GM12878 (cell line): Measurements from ENCODE around the gene CLINT1. TPM values are rescaled to one million over a fixed set of nuclear protein-coding genes. Genes with fewer than 3 reads are reported as not detected.

Experiments
- ATAC-seq: fragments of 200-7000 bp; cut with Tn5 transposase; 3 replicates; pipeline ENCODE4 v1.9.1; 2020; ENCODE audit warnings: mild to moderate bottlenecking, moderate library complexity
- BruUV-seq: library from RNA; stranded (reverse); fragments of 400-500 nt; replicated peaks from 2 replicates; lab custom pipeline; 2021; lab: Mats Ljungman, UMichigan
- CTCF ChIA-PET: fragments of 300-600 bp; sonication (Branson Sonifier 250); formaldehyde crosslinking; extraction: SDS; loops from one replicate; lab custom pipeline; 2021; ENCODE audit warnings: inconsistent platforms; lab: Yijun Ruan, JAX
- POLR2A ChIA-PET: fragments of 350-600 bp; formaldehyde crosslinking; extraction: SDS; loops from one replicate; lab custom pipeline; 2021; ENCODE audit warnings: inconsistent platforms; lab: Charles Lee
- RAD21 ChIA-PET: fragments of 300-600 bp; sonication (Branson Sonifier 250); formaldehyde crosslinking; loops from one replicate; lab custom pipeline; 2023; ENCODE audit warnings: antibody characterized with exemption; ENCODE audit not compliant: unreplicated experiment; lab: Charles Lee
- SMC1A ChIA-PET: fragments of 300-600 bp; sonication (Branson Sonifier 250); formaldehyde crosslinking; loops from one replicate; lab custom pipeline; 2023; ENCODE audit not compliant: unreplicated experiment, uncharacterized antibody; lab: Charles Lee
- DNase-seq: peaks from one replicate; pipeline ENCODE4 v3.0.0-alpha.2; 2011; ENCODE audit warnings: low read depth, low spot score
- FAIRE-seq: peaks from 3 replicates; lab custom pipeline; 2011; peaks lifted over from hg19 to GRCh38; lab: Jason Lieb, UNC
- H2AFZ ChIP-seq: 2 replicates; pipeline ENCODE4 v1.6.0; 2011; ENCODE audit warnings: low read depth, low read length, control low read depth; ENCODE audit not compliant: control insufficient read depth
- H3K27ac ChIP-seq: 2 replicates; pipeline ENCODE4 v1.5.1; 2011; ENCODE audit warnings: control low read depth; ENCODE audit not compliant: control insufficient read depth, insufficient read depth
- H3K27me3 ChIP-seq, 2 experiments: replicated peaks in 1 of 2; 2 replicates each; pipeline versions ENCODE4 v1.6.0 to v1.6.1; 2011; ENCODE audit warnings: low read length in 1 of 2; ENCODE audit not compliant: control insufficient read depth in 2 of 2, insufficient read depth in 2 of 2
- H3K36me3 ChIP-seq, 2 experiments: 2 replicates each; pipeline ENCODE4 v1.5.1; 2011; ENCODE audit warnings: low read length in 1 of 2; ENCODE audit not compliant: control insufficient read depth in 2 of 2, insufficient read depth in 2 of 2
- H3K4me1 ChIP-seq: 2 replicates; pipeline ENCODE4 v1.6.1; 2011; ENCODE audit warnings: mild to moderate bottlenecking, low read length, moderate library complexity, mixed read lengths; ENCODE audit not compliant: control insufficient read depth, insufficient read depth
- H3K4me2 ChIP-seq: 2 replicates; pipeline ENCODE4 v1.6.0; 2011; ENCODE audit warnings: control low read depth; ENCODE audit not compliant: control insufficient read depth, insufficient read depth
- H3K4me3 ChIP-seq: fragments of 200-600 bp; sonication (generic); 2 replicates; pipeline ENCODE4 v1.5.1; 2016
- H3K79me2 ChIP-seq: 2 replicates; pipeline ENCODE4 v1.6.0; 2011; ENCODE audit warnings: low read length; ENCODE audit not compliant: control insufficient read depth, insufficient read depth
- H3K9ac ChIP-seq: 2 replicates; pipeline ENCODE4 v1.8.0; 2011; ENCODE audit warnings: low read length, control low read depth, mixed read lengths; ENCODE audit not compliant: control insufficient read depth, insufficient read depth
- H3K9me3 ChIP-seq: replicated peaks from 3 replicates; pipeline ENCODE4 v1.5.1; 2011; ENCODE audit warnings: mild to moderate bottlenecking, low read length; ENCODE audit not compliant: control insufficient read depth, insufficient read depth
- H4K20me1 ChIP-seq: 2 replicates; pipeline ENCODE4 v1.6.0; 2011; ENCODE audit not compliant: control insufficient read depth, insufficient read depth
- BHLHE40 ChIP-seq, 2 experiments: fragments of 450-650 bp in 1 of 2; IDR thresholded peaks; 2 replicates each; pipeline ENCODE4 v1.6.1; 2011 to 2017; ENCODE audit warnings: low read depth in 2 of 2, borderline replicate concordance in 1 of 2, improper control_type of control experiment in 1 of 2, low read length in 1 of 2, mild to moderate bottlenecking in 1 of 2
- EGR1 ChIP-seq, 2 experiments: IDR thresholded peaks; 1 replicate in 1 of 2; 2 replicates in 1 of 2; pipeline ENCODE4 v1.6.1; 2011 to 2012; ENCODE audit warnings: low read depth in 2 of 2, low read length in 2 of 2, borderline replicate concordance in 1 of 2, mild to moderate bottlenecking in 1 of 2, moderate library complexity in 1 of 2
- EZH2 ChIP-seq: IDR thresholded peaks from 2 replicates; pipeline ENCODE4 v1.6.1; 2012; ENCODE audit warnings: low read depth, mild to moderate bottlenecking, control low read depth, inconsistent platforms, low read length, borderline replicate concordance; ENCODE audit not compliant: control insufficient read depth
- GATAD2B ChIP-seq: fragments of 450-650 bp; conservative IDR thresholded peaks from 2 replicates; pipeline ENCODE4 v1.6.1; 2017; ENCODE audit warnings: low read depth, mild to moderate bottlenecking, moderate library complexity
- HCFC1 ChIP-seq: fragments of 150-350 bp; IDR thresholded peaks from 2 replicates; pipeline ENCODE4 v1.6.1; 2014; ENCODE audit warnings: low read length
- ZBED1 ChIP-seq: IDR thresholded peaks from 2 replicates; pipeline ENCODE4 v1.6.1; 2016; ENCODE audit warnings: borderline replicate concordance
- WGBS: methylation state at CpG from one replicate; pipeline ENCODE4 v1.1.6; 2016; ENCODE audit warnings: low lambda C conversion rate; ENCODE audit not compliant: insufficient replicate concordance, insufficient coverage; ENCODE audit errors: missing lambda C conversion rate; 5-methylcytosine and 5-hydroxymethylcytosine counted together
- in situ Hi-C: fragments of 300-500 bp; cut with MboI; formaldehyde crosslinking; loops from 9 replicates; pipeline ENCODE4 v1.14.3; 2018; ENCODE audit warnings: mixed read lengths
- intact Hi-C: fragments of 100-400 bp; cut with micrococcal nuclease; formaldehyde crosslinking; loops from one replicate; pipeline ENCODE4 v1.14.2; 2022; ENCODE audit not compliant: unreplicated experiment
- polyA plus RNA-seq, 11 experiments: library from polyadenylated mRNA; depleted of rRNA in 4 of 11; unstranded in 6 of 11; stranded (reverse) in 5 of 11; fragments of >200 nt; fragmentation: Nextera tagmentation in 4 of 11; fragmentation: Illumina TruSeq in 1 of 11; extraction: Ambion mirVana in 4 of 11; extraction: Trizol in 1 of 11; gene quantifications; 1 replicate in 1 of 11; 2 replicates in 10 of 11; pipeline versions ENCODE4 v1.2.1 to v1.2.3, GENCODE V29; 2011 to 2016; ENCODE audit warnings: inconsistent platforms in 2 of 11, missing spikeins in 2 of 11, low read depth in 1 of 11
- total RNA-seq, 4 experiments: library from RNA; depleted of rRNA in 3 of 4; stranded (reverse); fragments of >200 nt in 3 of 4; fragmentation: Illumina TruSeq in 1 of 4; extraction: Trizol in 1 of 4; gene quantifications; 2 replicates each; pipeline versions ENCODE4 v1.2.1 to v1.2.3, GENCODE V29; 2013 to 2021

Gene CLINT1
- total and polyA plus RNA-seq, 10 of the 15 experiments (the other 5 are each of a cell fraction or from before 2014, with no cell fraction given): 30.0 to 136 (median 105) TPM

DNA sequence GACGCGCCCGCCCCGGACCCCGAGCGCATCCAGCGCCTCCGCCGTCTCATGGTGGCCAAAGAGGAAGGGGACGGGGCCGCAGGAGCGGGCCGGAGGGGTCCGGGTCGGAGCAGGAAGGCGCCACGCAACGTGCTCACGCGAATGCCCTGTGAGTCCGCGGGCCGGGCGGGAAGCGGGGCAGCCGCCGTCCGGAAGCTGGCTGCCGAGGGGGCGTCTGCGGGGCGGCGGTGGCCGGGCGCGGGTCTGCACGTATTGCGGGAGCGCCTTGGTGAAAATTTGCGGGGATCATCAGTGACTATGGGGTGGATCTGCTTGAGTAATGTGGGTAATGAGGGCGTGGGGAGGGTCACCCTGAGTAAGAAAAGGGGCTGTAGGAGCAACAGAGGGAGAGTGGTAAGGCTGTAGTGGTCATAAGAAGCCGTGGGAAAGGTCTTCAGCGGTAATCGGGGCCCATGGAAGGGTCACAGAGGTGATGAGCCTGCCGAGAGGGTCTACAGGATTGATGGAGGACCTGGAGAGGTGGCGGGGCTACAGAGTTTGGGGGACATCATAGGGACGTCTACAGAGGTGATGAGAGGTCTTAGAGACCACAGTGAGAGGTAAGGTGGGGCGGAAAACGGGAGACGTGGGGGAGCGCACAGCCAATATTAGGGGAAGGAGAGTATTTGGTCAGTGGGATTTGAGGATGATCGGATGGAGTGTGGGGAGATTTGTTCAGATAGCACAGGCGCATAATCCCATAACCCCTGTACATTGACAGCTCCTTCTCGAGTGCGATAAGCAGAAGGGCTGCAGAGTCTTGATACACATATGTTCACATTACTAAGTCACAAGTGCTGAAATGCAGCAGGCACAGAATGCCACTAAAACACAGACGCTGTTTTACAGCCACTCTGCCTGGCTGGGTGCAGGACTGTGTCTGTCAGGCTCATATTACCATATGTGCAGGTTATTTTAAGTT, 114.6 kb downstream of the CLINT1 start:
- in situ Hi-C loops: loop anchor here (5.0 kb wide), 1 partner anchor 72 kb away; the partner anchor contains the start of gene C5orf52
- peak overlapping the region; percentile 75 for H2AFZ ChIP-seq
- RAD21 ChIA-PET: interaction anchor here (0.8 to 2.9 kb wide), 20 partner anchors 13 to 595 kb away, joined by 3 to 31 read pairs (median 5); partner anchors contain the start of genes NIPAL4 and THG1L
- peak overlapping the region; percentile 95 for H3K4me2 ChIP-seq
- no peak for DNase-seq
- WGBS: 9% methylated on average over 42 of the region's 56 CpGs
- H3K4me3 ChIP-seq: peak overlapping the region; percentile 85
- SMC1A ChIA-PET: interaction anchor here (1.0 to 6.2 kb wide), 18 partner anchors 9 to 416 kb away, joined by 3 to 40 read pairs (median 4); partner anchors contain the start of genes C5orf52 and THG1L
- peaks cover 1% of the 10 kb centered on the region in 2 experiments; a peak in 1 of 4 replicates for H3K36me3 ChIP-seq
- peak overlapping the region; percentile 45; the same call in 1 of the 2 replicates for H3K27ac ChIP-seq
- H3K9me3 ChIP-seq: no peaks in the 10 kb centered on the region
- BruUV-seq: TSS peak; percentile 34
- peak; percentile 17 for ATAC-seq
- intact Hi-C loops: loop anchor here (5.0 to 10.0 kb wide), 4 partner anchors 402 to 600 kb away; partner anchors contain the start of gene MED7
- no peaks in the 10 kb centered on the region; the same call in 1 of the 2 replicates for H3K79me2 ChIP-seq
- FAIRE-seq: no peak
- H3K9ac ChIP-seq: peak overlapping the region; percentile 73
- H3K27me3 ChIP-seq: no peaks in the 10 kb centered on the region
- POLR2A ChIA-PET: interaction anchor here (0.6 to 3.0 kb wide), 3 partner anchors 13 to 178 kb away, joined by 3 to 17 read pairs (median 9); partner anchors contain the start of gene THG1L
- H3K4me1 ChIP-seq: peaks cover 12% of the 10 kb centered on the region; the same call in 1 of the 2 replicates
- CTCF ChIA-PET: interaction anchor here (0.7 to 8.0 kb wide), 35 partner anchors 8 to 1346 kb away, joined by 3 to 95 read pairs (median 5); partner anchors contain the start of genes C5orf52 and THG1L
- TF ChIP-seq EZH2: no peak
- no peak for TF ChIP-seq HCFC1
- peak in 1 of 2 experiments; percentile 13; a peak in 1 of 4 replicates for TF ChIP-seq BHLHE40 (IDR thresholded peaks at IDR 0.05; ENCODE audit: borderline replicate concordance in 1 of 2, low read depth in 2 of 2, low read length in 1 of 2)
- TF ChIP-seq EGR1 (IDR thresholded peaks at IDR 0.05; ENCODE audit: borderline replicate concordance in 1 of 2, low read depth in 2 of 2, low read length in 2 of 2): 0 out of 3 replicates have a peak, but pooled peaks of 1 of the 2 experiments have one; percentile 32
- TF ChIP-seq ZBED1: 0 out of 2 replicates have a peak, but pooled peaks have one; percentile 43
- TF ChIP-seq GATAD2B: 0 out of 2 replicates have a peak, but pooled peaks have one; percentile 18
- TF ChIP-seq, all 136 proteins: peak for 4
- H4K20me1 ChIP-seq: no peaks in the 10 kb centered on the region
